HG02973 (cell line): Measurements from ENCODE around the gene EMC9.

Experiments used
- ATAC-seq: cut with Tn5 transposase; IDR thresholded peaks from one replicate; pipeline ENCODE4 v1.9.1; 2021; ENCODE audit warnings: moderate library complexity; ENCODE audit not compliant: unreplicated experiment

The EMC9 gene

DNA sequence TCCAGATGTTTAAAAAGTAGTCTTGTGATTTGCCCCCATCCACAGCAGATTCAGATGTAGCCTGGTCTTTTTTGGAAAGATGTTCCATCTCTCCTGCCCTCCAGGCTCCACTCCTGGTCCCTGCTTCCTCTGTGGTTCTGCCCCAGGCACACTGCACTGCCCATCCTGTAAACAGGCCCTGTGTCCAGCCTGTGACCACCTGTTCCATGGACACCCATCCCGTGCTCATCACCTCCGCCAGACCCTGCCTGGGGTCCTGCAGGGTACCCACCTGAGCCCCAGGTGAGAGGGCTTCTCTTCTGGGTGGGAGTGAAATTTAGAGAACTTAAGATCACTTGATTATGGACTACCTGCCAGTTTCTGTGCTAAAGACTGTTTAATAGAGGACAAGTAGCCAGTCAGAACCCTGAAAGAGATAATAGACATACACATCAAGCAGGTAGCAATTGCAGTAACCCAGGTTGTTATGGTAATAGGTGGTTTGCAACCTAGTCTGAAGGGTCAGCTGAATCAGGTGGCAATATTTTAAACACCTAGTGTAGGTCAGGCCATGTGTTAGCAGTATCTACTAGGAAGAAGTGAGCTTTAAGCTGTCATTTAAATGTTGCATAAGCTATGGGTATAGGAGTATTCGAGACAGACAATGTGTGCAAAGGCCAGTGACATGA lies 8.0 kb upstream of the EMC9 start:
- ATAC-seq: no peak

DNA sequence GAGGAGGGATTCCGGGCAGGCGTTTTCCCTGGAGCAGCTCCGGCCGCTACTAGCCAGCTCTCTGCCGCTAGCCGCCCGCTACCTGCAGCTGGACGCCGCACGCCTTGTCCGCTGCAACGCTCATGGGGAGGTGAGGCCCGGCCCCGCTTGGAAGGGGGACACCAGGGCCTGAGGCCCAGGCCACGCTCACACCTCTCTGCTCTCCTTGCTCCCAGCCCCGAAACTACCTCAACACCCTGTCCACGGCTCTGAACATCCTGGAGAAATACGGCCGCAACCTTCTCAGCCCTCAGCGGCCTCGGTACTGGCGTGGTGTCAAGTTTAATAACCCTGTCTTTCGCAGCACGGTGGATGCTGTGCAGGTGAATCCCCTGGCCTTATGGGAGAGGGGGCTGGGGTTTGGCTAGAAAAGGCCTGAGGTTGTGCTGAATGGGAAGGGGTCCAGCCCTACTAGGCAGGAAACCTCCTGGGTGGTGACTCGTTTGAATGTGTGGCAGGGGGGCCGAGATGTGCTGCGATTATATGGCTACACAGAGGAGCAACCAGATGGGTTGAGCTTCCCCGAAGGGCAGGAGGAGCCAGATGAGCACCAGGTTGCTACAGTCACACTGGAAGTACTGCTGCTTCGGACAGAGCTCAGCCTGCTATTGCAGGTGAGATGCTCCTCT lies 6.5 kb upstream of the EMC9 start:
- ATAC-seq: no peak

DNA sequence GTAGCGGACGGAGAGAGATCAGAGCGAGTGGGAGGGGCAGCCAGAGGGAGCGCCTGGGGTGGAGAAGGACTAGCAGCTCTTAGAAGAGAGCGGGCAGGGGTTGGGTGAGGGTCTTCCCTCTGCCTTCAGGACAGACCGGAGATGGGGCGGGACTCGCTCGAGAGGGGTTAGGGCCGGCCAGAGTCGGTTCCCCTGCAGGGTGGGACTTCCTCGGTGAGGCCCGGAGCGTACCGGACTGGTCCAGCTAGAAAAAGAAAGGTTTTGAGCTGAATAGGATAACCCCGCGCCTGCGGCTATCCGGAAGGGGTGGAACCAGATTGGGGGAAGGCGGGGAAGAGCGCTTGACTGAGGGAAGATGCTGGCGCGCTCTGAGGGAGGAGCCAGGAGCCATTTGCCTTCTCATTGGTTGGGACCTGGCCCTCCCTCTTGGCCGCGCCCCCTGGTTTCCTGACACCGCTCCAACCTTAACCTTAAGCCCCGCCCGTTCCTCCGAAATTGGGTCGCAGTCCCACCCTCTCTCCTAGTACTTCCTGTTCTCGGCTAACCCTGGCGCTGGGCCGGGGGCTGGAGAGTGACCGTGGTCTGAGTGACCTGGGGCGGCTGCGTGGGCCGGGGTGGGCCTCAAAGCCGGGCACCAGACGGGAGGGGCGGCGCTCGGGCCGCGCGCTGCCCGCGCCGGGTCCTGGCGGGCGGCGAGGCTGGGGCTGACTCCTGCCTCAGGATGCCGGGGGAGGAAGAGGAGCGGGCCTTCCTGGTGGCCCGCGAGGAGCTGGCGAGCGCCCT lies 5.8 kb upstream of the EMC9 start, which contains the start of gene RNF31:
Gene RNF31 (plus strand): TSS at position 521 of the 783 bp plus-strand sequence. CDS start 201 bp downstream, at position 722.
- ATAC-seq: peak; percentile 77

DNA sequence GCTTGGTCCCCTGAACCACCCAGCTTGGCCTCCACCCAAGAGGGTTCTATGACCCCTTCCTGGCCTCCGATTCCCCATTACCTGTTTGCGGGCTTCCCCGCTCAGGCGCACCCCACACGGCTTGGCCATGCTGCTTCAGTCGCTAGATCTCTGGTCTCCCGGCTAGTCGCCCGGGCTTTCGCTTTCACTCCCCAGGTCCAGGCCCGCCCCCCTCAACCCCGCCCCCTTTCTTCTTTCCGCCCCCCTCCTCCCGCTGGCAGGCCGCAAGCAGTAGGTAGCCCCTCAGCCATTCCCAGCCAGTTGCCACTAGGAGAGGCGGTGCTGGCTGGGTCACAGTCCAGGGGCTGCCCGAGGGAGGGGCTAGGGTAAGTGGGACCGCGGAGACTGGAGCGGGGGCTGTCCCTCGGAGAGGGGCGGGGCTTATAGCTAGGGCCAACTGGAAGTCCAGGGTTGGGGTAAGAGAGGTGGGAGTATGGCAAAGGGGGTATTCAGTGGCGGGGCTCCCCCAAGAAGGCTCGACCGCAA lies 5.1 kb upstream of the EMC9 start, which contains the start of gene PSME2:
Gene PSME2 (minus strand): TSS at position 158 of the 525 bp plus-strand sequence. CDS start 29 bp downstream, at position 129.
- ATAC-seq: peak; percentile 49

DNA sequence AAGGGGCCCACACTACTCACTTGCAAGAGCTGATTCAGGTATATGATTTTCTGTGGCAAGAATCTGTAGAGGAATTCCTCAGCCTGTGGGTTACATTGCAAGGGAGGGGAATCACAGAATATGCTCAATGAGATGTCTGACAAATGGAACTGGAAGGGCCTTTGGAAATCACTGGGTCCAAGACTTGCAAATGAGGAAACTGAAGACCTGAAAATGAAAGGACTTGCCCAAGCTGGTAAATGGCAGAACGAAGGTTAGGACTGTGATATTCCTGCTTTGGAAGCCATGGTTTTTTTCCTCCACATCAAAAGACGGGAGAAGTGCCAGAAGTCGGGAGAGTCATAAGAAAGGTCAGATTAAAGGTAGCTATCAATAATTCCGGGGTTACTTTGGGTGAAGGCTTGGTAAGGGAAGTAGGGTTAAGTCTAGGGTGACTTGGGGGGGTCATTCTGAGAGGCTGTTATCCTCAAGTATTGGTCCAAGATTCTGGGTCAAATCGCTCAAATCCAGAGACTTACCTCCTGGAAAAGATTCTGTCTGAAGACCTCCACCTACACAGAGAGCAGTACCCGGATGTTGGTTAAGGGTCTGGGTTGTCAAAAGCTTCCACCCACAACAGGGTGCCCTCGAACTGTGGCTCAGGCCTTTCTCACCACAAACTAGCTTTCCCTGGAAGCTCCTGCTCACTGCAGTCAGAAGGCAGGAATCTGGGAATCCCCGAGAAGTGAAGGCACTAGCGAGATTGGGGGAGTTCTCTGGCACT lies 4.5 kb upstream of the EMC9 start:
- no peak for ATAC-seq

DNA sequence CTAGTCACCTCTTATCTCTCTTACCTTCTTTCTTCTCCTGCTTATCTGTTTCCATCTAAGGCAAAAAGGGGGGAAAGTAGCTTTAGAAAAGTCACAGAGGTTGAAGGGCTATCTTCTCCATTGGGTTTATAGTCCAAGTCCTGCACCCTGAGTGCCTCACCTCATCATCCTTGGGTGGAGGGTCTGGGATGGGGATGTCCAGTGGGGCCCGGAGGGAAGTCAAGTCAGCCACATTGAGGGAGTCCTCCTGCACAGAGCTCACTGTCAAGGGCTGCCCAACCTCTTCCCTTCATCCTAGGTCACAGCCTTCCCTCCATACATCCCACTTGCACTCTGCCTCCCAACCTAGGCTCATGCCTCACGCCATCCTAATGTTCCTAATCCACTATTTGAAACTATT lies 3.8 kb upstream of the EMC9 start:
- ATAC-seq: no peak

DNA sequence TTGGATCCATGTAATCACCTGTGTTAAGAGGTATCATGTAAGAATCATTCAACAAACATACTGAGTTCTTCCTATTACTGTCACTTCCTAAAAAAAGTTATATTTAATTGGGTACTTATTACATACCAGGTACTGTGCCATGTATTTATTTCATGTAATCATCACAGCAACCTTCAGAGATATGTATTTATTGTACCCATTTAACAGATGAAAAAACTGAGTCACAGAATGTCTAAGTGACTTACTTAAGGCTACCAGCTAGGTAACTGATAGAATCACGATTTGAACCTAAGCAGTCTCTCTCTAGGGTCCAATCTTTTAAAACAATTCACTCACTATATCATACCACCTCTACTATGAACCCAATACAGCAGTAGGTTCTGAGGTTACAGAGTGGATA lies 3.1 kb upstream of the EMC9 start:
- no peak for ATAC-seq

DNA sequence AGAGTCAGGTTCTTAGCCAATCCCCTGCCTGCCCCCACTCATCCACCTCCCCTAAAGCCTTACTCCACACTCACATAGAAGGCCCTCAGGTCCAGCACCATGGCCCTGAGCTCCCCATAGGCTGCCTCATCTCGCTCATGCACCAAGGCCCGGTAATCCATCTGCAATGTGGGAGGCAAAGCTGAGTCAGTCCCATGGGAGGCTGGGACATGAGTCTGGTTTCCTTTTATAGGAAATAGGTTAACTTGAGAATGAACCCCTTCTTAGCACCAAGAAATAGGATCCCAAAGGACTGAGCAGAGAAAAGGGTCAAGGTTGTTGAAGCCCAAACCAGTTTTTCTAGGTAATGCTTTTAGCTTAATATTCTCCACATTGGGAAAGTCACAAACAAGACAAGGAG lies 2.1 kb upstream of the EMC9 start:
- no peak for ATAC-seq

DNA sequence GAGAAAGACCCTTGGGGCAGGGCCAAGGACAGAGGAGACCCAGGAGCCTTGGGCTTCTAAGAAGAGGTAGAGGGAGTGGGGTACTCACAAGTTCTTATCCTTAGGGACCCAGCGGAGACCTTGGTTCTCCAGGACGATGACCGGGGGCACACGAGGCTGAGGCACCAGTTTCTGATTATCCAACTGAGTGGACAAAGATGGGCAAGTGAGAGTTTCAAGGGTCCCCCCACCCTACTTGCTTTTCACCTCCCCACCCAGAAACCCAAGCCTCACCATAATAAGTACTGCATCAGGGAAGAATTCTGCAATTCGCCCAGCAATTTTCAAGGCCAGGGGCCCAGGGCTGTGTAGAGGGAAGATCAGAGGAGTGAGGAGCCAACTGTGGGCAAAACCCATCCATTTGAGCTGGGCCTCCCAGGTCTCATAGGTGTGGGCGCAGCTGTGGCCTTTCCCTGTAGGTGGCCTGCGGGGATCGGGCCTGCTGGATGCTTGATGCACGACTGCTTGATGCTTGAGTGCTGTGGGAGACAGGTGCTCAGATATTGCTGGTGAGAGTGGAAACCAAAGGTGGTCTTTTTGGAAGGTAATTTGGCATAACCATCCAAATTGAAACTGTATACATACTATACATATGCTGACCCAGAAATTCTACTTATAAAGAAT lies 2.0 kb downstream of the EMC9 start:
- no peak for ATAC-seq

DNA sequence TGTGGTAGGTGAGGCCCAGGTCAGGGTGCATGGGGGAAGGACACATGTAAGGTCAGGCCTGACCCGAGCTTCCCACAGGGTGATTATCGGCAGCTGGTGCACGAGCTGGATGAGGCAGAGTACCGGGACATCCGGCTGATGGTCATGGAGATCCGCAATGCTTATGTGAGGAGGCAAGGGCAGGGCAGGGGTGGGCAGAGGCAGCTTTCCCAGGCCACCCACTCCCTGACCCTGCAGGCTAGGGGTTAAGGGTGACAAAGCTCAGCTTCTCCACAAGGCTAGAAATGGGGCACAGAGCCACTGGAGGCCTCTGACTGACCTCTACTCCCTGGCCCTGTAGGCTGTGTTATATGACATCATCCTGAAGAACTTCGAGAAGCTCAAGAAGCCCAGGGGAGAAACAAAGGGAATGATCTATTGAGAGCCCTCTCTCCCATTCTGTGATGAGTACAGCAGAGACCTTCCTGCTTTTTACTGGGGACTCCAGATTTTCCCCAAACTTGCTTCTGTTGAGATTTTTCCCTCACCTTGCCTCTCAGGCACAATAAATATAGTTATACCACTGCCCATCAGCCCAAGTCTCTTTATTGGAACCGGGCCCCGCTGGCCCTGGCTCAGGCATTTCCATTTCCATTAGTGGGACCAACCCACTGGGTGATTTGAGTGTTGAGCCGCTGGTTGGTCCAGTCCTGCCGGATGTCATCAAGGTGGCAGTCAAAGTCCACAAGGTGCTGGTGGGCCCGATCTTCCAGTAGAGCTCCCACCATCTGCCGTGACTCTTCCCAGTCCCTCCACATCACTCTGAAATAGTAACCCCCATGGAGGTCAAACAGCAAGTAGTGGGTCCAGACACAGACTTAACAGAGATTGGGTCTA lies 2.8 kb downstream of the EMC9 start:
- ATAC-seq: no peak

DNA sequence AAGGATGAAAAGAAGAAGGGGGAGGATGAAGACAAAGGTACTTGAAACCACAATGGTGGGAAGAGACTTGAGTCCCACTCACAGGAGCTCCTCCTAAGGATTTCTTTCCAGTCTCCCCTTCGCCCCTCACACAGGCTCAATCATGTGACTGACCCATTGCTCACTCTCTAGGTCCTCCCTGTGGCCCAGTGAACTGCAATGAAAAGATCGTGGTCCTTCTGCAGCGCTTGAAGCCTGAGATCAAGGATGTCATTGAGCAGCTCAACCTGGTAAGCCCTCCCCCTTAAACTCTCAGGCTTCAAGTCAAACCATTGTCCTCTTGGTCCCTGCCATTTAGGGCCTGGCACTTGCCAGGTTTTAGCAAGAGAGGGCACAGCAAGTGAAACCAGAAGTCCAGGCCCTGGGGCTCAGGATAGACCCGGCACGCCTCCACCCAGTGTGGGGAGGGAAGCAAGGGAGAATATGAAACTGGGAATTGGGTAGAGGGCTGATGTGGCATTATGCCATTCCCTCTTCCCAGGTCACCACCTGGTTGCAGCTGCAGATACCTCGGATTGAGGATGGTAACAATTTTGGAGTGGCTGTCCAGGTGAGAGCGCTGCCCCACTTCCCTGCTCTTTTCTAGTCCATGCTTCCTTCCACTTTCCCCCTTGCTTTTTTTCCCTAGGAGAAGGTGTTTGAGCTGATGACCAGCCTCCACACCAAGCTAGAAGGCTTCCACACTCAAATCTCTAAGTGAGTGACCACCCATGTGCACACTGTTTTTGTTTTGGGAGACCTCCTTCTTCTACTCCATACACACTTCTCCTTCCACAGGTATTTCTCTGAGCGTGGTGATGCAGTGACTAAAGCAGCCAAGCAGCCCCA lies 3.6 kb downstream of the EMC9 start:
- ATAC-seq: no peak

DNA sequence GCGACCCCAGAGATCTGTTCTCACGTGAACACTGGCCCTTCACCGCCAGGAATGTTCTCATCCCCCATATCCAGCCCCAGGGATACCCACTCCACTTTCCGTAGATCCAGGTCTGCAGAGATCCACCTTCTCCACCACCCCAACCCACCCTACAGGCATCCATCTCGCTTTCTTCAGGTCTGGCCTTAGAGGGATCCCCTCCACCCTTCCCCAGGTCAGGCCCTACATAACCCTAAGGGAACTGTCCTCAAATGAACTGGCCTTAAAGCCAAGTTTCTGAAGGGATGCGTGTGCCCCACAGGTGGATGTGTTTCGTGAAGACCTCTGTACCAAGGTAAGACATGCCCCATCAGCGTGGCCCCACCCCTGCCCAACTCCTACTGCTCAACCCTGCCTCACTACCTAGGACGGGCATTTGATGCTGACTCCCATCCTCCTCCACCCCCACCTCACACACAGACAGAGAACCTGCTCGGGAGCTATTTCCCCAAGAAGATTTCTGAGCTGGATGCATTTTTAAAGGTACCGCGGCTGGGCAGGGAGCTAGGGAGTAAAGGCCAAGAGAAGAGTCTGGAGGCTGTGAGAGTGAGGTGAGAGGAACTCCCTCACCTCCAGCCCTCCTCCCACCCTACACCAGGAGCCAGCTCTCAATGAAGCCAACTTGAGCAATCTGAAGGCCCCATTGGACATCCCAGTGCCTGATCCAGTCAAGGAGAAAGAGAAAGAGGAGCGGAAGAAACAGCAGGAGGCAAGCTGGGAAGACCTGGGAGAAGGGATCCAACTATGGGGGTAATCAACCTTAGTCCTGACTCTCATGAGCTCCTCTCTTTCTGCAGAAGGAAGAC lies 4.5 kb downstream of the EMC9 start:
- no peak for ATAC-seq

DNA sequence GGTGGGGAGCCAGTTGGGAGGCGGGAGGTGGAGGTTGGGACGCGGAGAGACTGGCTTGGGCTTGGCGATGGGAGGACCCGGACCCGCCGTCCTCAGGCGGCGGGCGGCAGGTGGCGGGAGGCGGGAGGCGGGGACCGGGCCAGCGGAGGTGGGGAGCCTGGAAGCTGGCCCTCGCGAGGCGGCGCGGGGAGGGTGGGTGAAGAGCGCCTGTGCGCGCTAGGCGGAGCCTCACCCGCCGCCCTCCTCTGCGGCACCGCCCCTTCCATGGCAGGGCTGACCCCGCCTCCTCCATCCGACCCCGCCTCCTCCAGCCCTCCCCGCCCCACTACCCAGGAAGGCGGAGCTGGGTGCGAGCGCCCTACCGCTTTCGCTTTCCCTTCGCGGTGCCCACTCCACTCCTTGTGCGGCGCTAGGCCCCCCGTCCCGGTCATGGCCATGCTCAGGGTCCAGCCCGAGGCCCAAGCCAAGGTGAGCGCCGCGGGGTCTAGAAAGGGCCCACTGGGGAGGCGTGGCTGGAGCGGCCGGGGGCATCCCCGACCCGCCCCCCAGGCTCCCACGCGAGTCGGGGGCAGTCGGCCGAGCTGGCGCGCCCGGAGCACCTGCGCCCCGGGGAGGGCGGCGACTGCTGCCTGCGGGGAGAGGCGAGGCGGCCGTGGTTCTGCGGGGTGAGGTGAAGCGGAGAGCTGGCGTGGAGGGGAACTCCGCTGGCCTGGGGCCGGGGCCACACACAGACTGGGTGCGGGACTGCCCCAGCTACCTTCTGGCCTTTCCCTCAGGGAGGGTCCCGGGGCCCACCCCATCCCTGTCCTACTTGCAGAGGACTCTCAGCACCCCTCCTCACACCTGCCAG lies 5.3 kb downstream of the EMC9 start, which contains the start of gene PSME1:
Gene PSME1 (plus strand): TSS at position 361 of the 850 bp plus-strand sequence. CDS start 69 bp downstream, at position 430.
- ATAC-seq: peak; percentile 86

DNA sequence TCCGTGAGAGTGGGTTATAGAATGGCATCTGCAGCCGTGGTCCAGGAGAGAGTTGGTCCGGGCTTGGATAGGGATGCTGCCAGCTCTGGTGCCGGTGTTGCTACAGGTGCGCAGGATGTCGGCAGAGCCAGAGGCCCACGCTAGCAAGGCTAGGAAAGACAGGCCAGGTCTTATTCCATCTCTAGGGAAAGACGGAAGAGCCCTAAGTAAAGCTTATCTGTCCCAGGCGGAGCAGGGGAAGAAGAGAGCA lies 5.9 kb downstream of the EMC9 start:
- ATAC-seq: peak; percentile 7

DNA sequence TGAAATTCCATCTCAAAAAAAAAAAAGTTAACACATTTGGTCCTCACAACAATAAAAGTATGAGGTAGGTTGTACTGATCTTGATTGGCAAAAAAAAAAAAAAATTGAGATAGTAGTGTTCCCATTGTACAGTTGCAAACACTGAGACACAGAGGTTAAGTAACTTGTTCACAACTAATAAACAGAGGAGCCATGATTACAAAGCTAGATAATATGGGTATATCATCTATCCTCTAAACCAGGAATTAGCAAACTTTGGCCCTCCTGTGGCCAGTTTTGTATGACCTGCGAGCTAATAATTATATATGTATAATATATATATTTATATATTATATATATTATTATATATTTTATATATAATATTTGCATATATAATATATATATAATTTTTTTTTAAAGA lies 7.7 kb downstream of the EMC9 start:
- no peak for ATAC-seq

DNA sequence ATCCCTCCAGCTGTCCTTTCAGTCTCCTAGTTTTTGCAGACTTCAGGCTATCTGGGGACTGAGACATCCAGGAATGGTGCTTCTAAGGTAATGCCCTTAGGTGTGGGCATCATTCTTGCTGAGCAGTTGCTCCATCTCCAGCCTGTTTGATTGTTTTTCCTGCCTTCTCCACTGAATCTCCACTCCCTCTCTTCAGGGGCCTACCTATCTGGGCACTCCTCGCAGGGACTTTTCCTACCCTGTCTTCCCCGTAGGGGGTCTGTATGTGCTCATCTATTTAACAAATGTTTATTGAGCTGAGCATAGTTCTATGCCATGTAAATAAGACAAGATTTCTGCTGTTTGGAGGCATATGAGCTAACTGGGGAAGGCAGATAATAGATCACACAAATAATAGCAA lies 8.4 kb downstream of the EMC9 start:
- ATAC-seq: no peak
